Motor neuron (in vitro differentiated cells): Measurements from ENCODE around the gene KNTC1. TPM values are rescaled to one million over a fixed set of nuclear protein-coding genes. Genes with fewer than 3 reads are reported as not detected.

Experiments
- ATAC-seq, 8 experiments: fragments of 200-7000 bp; cut with Tn5 transposase; replicated peaks in 6 of 8; 2 replicates each; pipeline ENCODE4 v1.8.0; 2021; ENCODE audit warnings: mild to moderate bottlenecking in 8 of 8, moderate library complexity in 8 of 8
- H3K27ac ChIP-seq, 2 donors: fragments of 250-450 bp; sonication (Bioruptor Pico); 2 replicates each; pipeline ENCODE4 v1.9.0; 2021; ENCODE audit warnings: antibody characterized with exemption in 2 of 2, mild to moderate bottlenecking in 2 of 2, moderate library complexity in 1 of 2
- H3K4me1 ChIP-seq, 2 donors: fragments of 250-450 bp; sonication (Bioruptor Pico); replicated peaks in 1 of 2; 2 replicates each; pipeline ENCODE4 v1.6.1; 2021; ENCODE audit warnings: antibody characterized with exemption in 2 of 2, mild to moderate bottlenecking in 2 of 2, moderate library complexity in 1 of 2
- H3K4me3 ChIP-seq, 5 donors: fragments of 250-450 bp; sonication (Bioruptor Pico); 2 replicates each; pipeline ENCODE4 v1.9.0; 2021; ENCODE audit warnings: antibody characterized with exemption in 5 of 5, mild to moderate bottlenecking in 5 of 5, moderate library complexity in 4 of 5
- WGBS, 10 experiments: fragments of 450-650 bp; shearing (Covaris generic); methylation state at CpG; one replicate each; pipeline ENCODE4 v1.0.0; 2022; 5-methylcytosine and 5-hydroxymethylcytosine counted together
- in situ Hi-C, 9 experiments: fragments of 400-800 bp; cut with MboI; loops; one replicate each; pipeline ENCODE4 v1.15.0; 2021; ENCODE audit warnings: low sequenced_read_pairs in 9 of 9, low pct_unique_long_range_greater_than_20kb in 2 of 9; ENCODE audit not compliant: unreplicated experiment in 9 of 9
- total RNA-seq, 8 experiments: library from RNA; unstranded; fragments of 300-600 nt; gene quantifications; 2 replicates each; pipeline versions ENCODE4 v1.2.3 to v1.2.4, GENCODE V29; 2022

The KNTC1 gene
- total RNA-seq, 8 experiments from 2014 or later = 6.4 to 60.1 (median 14.1) TPM

GRCh38 chr12:122515275-122515674 is 11.8 kb upstream of the KNTC1 start:
- ATAC-seq = no peak
- 50 to 100% (median 90%) methylated on average over 1 to 2 of the region's 2 CpGs; no CpG with 5 or more reads in 4 of the 10 experiments for WGBS, 10 experiments
- H3K4me1 ChIP-seq = no peaks in the 10 kb centered on the region
- no peak overlapping the region for H3K4me3 ChIP-seq
- H3K27ac ChIP-seq = no peak overlapping the region
- in situ Hi-C loops = no loop called here

GRCh38 chr12:122516544-122517361 is 10.3 kb upstream of the KNTC1 start:
- 90 to 100% (median 92%) methylated on average over 3 to 13 of the region's 13 CpGs for WGBS, 10 experiments
- Histone ChIP-seq H3K4me1 (no peaks in the 10 kb centered on the region), H3K4me3 (no peak overlapping the region), H3K27ac (no peak overlapping the region)
- in situ Hi-C loops = no loop called here
- no peak for ATAC-seq

- in situ Hi-C loops = no loop called here
- no peak overlapping the region for H3K27ac ChIP-seq
- 40 to 100% (median 88%) methylated on average over 1 to 3 of the region's 5 CpGs; no CpG with 5 or more reads in 2 of the 10 experiments for WGBS, 10 experiments
- peak in 3 of 8 experiments; percentile 55 to 88 (median 87) for ATAC-seq
- no peak overlapping the region for H3K4me3 ChIP-seq
- peaks cover 1 to 2% of the 10 kb centered on the region in 2 donors for H3K4me1 ChIP-seq
Observed at GRCh38 chr12:122517877-122518276, 9.2 kb upstream of the KNTC1 start.

GRCh38 chr12:122518908-122519307 is 8.1 kb upstream of the KNTC1 start:
- H3K4me3 ChIP-seq = no peak overlapping the region
- H3K27ac ChIP-seq = no peak overlapping the region
- in situ Hi-C loops = no loop called here
- no peak for ATAC-seq
- 83 to 100% (median 100%) methylated on average over 1 of the region's 1 CpG; no CpG with 5 or more reads in 3 of the 10 experiments for WGBS, 10 experiments
- peaks cover 7 to 11% of the 10 kb centered on the region in 2 donors for H3K4me1 ChIP-seq

GRCh38 chr12:122519418-122519817 is 7.6 kb upstream of the KNTC1 start:
- Histone ChIP-seq H3K27ac (no peak overlapping the region), H3K4me3 (no peak overlapping the region), H3K4me1 (peaks cover 7 to 16% of the 10 kb centered on the region in 2 donors)
- in situ Hi-C loops = no loop called here
- WGBS, 10 experiments = 82 to 100% (median 100%) methylated on average over 1 of the region's 1 CpG; no CpG with 5 or more reads in 3 of the 10 experiments
- no peak for ATAC-seq

GRCh38 chr12:122520676-122521075 is 6.4 kb upstream of the KNTC1 start:
- 79 to 100% (median 100%) methylated on average over 1 to 4 of the region's 4 CpGs; no CpG with 5 or more reads in 1 of the 10 experiments for WGBS, 10 experiments
- Histone ChIP-seq H3K4me3 (no peak overlapping the region), H3K4me1 (peaks cover 7 to 18% of the 10 kb centered on the region in 2 donors), H3K27ac (no peak overlapping the region)
- in situ Hi-C loops = no loop called here
- ATAC-seq = no peak

GRCh38 chr12:122523280-122523679 is 3.8 kb upstream of the KNTC1 start:
- Histone ChIP-seq H3K4me3 (no peak overlapping the region), H3K4me1 (peaks cover 7 to 23% of the 10 kb centered on the region in 2 donors), H3K27ac (no peak overlapping the region)
- 0 to 100% (median 75%) methylated on average over 1 to 8 of the region's 8 CpGs for WGBS, 10 experiments
- ATAC-seq = no peak
- in situ Hi-C loops = no loop called here

- ATAC-seq = no peak
- H3K4me3 ChIP-seq = peak overlapping the region; percentile 38 to 99 (median 43)
- peaks cover 7 to 23% of the 10 kb centered on the region in 2 donors for H3K4me1 ChIP-seq
- H3K27ac ChIP-seq = no peak overlapping the region
- WGBS, 10 experiments = 0 to 70% (median 40%) methylated on average over 2 to 8 of the region's 8 CpGs
- in situ Hi-C loops = no loop called here
Observed at GRCh38 chr12:122523846-122524718, 3.0 kb upstream of the KNTC1 start.

GRCh38 chr12:122527478-122527944 is 462 bp downstream of the KNTC1 start:
- Histone ChIP-seq H3K27ac (peak overlapping the region in 1 of 2 donors; percentile 28), H3K4me3 (peak overlapping the region; percentile 64 to 99 (median 85)), H3K4me1 (peaks cover 7 to 23% of the 10 kb centered on the region in 2 donors)
- in situ Hi-C loops = no loop called here
- 0 to 4% (median 1%) methylated on average over 5 to 19 of the region's 21 CpGs for WGBS, 10 experiments
- ATAC-seq = no peak

GRCh38 chr12:122528582-122528981 is 1.5 kb downstream of the KNTC1 start:
- Histone ChIP-seq H3K27ac (no peak overlapping the region), H3K4me3 (no peak overlapping the region), H3K4me1 (peaks cover 0 to 15% of the 10 kb centered on the region in 2 donors)
- no peak for ATAC-seq
- in situ Hi-C loops = no loop called here
- 49 to 100% (median 100%) methylated on average over 1 to 7 of the region's 7 CpGs; no CpG with 5 or more reads in 2 of the 10 experiments for WGBS, 10 experiments

GRCh38 chr12:122528992-122529391 is 1.9 kb downstream of the KNTC1 start:
- Histone ChIP-seq H3K4me3 (no peak overlapping the region), H3K4me1 (peaks cover 0 to 11% of the 10 kb centered on the region in 2 donors), H3K27ac (no peak overlapping the region)
- 91 to 100% (median 98%) methylated on average over 1 to 6 of the region's 6 CpGs; no CpG with 5 or more reads in 4 of the 10 experiments for whole genome bisulfite sequencing, 10 experiments
- in situ Hi-C loops = no loop called here
- no peak for ATAC-seq

GRCh38 chr12:122533856-122534255 is 6.8 kb downstream of the KNTC1 start:
- no peak overlapping the region for H3K4me3 ChIP-seq
- in situ Hi-C loops = no loop called here
- WGBS, 10 experiments = 88 to 100% (median 97%) methylated on average over 2 of the region's 2 CpGs; no CpG with 5 or more reads in 2 of the 10 experiments

GRCh38 chr12:122537021-122537420 is 10.0 kb downstream of the KNTC1 start:
- no peak for ATAC-seq
- in situ Hi-C loops = no loop called here
- WGBS, 10 experiments = 88 to 100% (median 100%) methylated on average over 1 to 4 of the region's 4 CpGs; no CpG with 5 or more reads in 1 of the 10 experiments

More at GRCh38 chr12:122533856-122534255, 6.8 kb downstream of the KNTC1 start:
- H3K4me1 ChIP-seq = no peaks in the 10 kb centered on the region
- ATAC-seq = no peak
- H3K27ac ChIP-seq = no peak overlapping the region

More at GRCh38 chr12:122537021-122537420, 10.0 kb downstream of the KNTC1 start:
- H3K27ac ChIP-seq = no peak overlapping the region
- no peaks in the 10 kb centered on the region for H3K4me1 ChIP-seq
- H3K4me3 ChIP-seq = no peak overlapping the region
